BJ (cell line): ENCODE measurements around the gene ACSF2. TPM values are rescaled to one million over a fixed set of nuclear protein-coding genes. Genes with fewer than 3 reads are reported as not detected.
A peak's percentile ranks its signal among the peaks of the same experiment; 100 is the strongest.
"Not testable (repeated sequence)": the region's sequence is repeated elsewhere in the genome, so short reads cannot be mapped to it uniquely, and the experiment has no call there.

ENCODE experiments used
- CTCF ChIA-PET: fragments of 350-600 bp; formaldehyde crosslinking; extraction: SDS; loops from one replicate; lab custom pipeline; 2021; ENCODE audit warnings: antibody characterized with exemption, inconsistent platforms; lab: Yijun Ruan, JAX
- POLR2A ChIA-PET: fragments of 300-600 bp; sonication (Branson Sonifier 250); formaldehyde crosslinking; extraction: SDS; loops from one replicate; lab custom pipeline; 2021; ENCODE audit warnings: antibody characterized with exemption; lab: Charles Lee
- DNase-seq: peaks from one replicate; pipeline ENCODE4 v3.0.0-alpha.2; 2011; ENCODE audit warnings: low read depth
- H3K27me3 ChIP-seq: 2 replicates; pipeline ENCODE4 v1.6.0; 2011; ENCODE audit warnings: low read length; ENCODE audit not compliant: control insufficient read depth, insufficient read depth
- H3K36me3 ChIP-seq: 2 replicates; pipeline ENCODE4 v1.5.1; 2011; ENCODE audit warnings: low read length; ENCODE audit not compliant: control insufficient read depth, insufficient read depth
- H3K4me3 ChIP-seq: 2 replicates; pipeline ENCODE4 v1.5.1; 2011; ENCODE audit warnings: low read depth, mild to moderate bottlenecking, control low read depth, low read length
- CTCF ChIP-seq: IDR thresholded peaks from 2 replicates; pipeline ENCODE4 v1.5.1; 2011; ENCODE audit warnings: low read depth, mild to moderate bottlenecking, control low read depth, inconsistent platforms, low read length, moderate library complexity; ENCODE audit not compliant: insufficient read depth
- polyA plus RNA-seq: library from polyadenylated mRNA; depleted of rRNA; stranded (reverse); fragments of >200 nt; gene quantifications from 2 replicates; pipeline ENCODE4 v1.2.3, GENCODE V29; 2011

The ACSF2 gene
- polyA plus RNA-seq, 1 experiment, result 25.4 TPM

GRCh38 chr17:50397111-50397918 lies 28.7 kb upstream of the ACSF2 start, which contains the start of gene LRRC59:
LRRC59 (minus strand) TSS chr17:50397523; CDS start chr17:50397317, 206 bp downstream.
- CTCF ChIA-PET, result interaction anchor here (0.5 to 3.1 kb wide), 32 partner anchors 9 to 443 kb away, joined by 3 to 27 read pairs (median 5); partner anchors contain the start of genes EME1, MRPL27, RSAD1 and XYLT2
- H3K36me3 ChIP-seq, result peaks cover 10% of the 10 kb centered on the region
- POLR2A ChIA-PET, result interaction anchor here (0.6 to 1.2 kb wide), 2 partner anchors 20 to 35 kb away, joined by 3 to 5 read pairs; no protein-coding TSS in a partner anchor
- TF ChIP-seq CTCF, result peak; percentile 98
- H3K4me3 ChIP-seq, result peak within 1 kb of the TSS; percentile 97
- DNase-seq, result peak; percentile 24
- no peaks in the 10 kb centered on the region for H3K27me3 ChIP-seq

GRCh38 chr17:50397919-50398285 lies 28.1 kb upstream of the ACSF2 start:
- no peaks in the 10 kb centered on the region; the same call in 1 of the 2 replicates for H3K27me3 ChIP-seq
- ChIA-PET POLR2A (interaction anchor here (1.2 kb wide), 1 partner anchor 36 kb away, joined by 3 read pairs; no protein-coding TSS in a partner anchor), CTCF (interaction anchor here (0.5 to 3.1 kb wide), 29 partner anchors 9 to 444 kb away, joined by 3 to 27 read pairs (median 5); partner anchors contain the start of genes EME1, MRPL27, RSAD1 and XYLT2)
- peaks cover 7% of the 10 kb centered on the region for H3K36me3 ChIP-seq
- DNase-seq, result no peak
- no peak for TF ChIP-seq CTCF
- no peak overlapping the region for H3K4me3 ChIP-seq

DNA sequence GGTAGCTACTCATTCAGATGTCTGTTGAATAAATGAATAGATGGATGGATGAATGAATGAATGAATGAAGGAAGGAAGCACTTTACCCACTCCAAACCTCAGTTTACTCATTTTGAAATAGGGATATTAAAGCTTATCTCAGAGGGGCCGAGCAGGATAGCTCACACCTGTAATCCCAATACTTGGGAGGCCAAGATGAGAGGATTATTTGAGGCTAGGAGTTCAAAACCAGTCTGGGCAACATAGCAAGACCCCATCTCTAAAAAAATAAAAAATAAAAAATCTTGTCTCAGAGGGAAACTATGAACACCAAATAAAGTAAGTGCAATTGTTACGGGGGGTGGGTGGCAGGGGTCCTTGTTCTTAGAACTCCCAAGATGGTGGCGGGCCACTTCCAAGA lies 27.3 kb upstream of the ACSF2 start:
- CTCF ChIA-PET, result interaction anchor here (0.6 to 3.1 kb wide), 11 partner anchors 9 to 350 kb away, joined by 3 to 27 read pairs (median 5); partner anchors contain the start of gene RSAD1
- H3K27me3 ChIP-seq, DNase-seq, H3K4me3 ChIP-seq, H3K36me3 ChIP-seq, POLR2A ChIA-PET: not testable (repeated sequence)

DNA sequence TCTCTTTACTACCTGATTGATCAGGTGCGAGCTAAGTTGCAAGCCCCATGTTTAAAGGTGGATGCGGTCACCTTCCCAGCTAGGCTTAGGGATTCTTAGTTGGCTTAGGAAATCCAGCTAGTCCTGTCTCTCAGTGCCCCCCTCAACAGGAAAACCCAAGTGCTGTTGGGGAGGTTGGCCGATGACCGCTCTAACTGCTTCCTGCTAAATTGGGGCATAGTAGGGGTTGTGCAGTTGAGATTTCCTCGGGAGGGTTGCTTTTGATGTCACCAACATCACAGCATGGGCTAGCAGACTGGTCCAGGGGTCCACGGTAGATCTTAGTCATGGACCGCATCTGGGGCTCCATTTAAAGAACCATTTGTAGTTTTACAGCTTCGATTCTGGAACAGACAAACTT lies 26.4 kb upstream of the ACSF2 start:
- H3K27me3 ChIP-seq, DNase-seq, POLR2A ChIA-PET, H3K4me3 ChIP-seq, CTCF ChIA-PET, H3K36me3 ChIP-seq: not testable (repeated sequence)

GRCh38 chr17:50405351-50405750 lies 20.7 kb upstream of the ACSF2 start:
- H3K4me3 ChIP-seq, DNase-seq, H3K36me3 ChIP-seq, POLR2A ChIA-PET: not testable (repeated sequence)
- H3K27me3 ChIP-seq, result peaks cover 10% of the 10 kb centered on the region
- CTCF ChIA-PET, result interaction anchor here (0.6 kb wide), 1 partner anchor 77 kb away, joined by 3 read pairs; no protein-coding TSS in a partner anchor

GRCh38 chr17:50406578-50406977 lies 19.4 kb upstream of the ACSF2 start:
- no peak for TF ChIP-seq CTCF
- no peak for DNase-seq
- CTCF ChIA-PET, result interaction anchor here (1.0 to 2.8 kb wide), 2 partner anchors 9 kb away, joined by 3 to 25 read pairs; partner anchors contain the start of gene LRRC59
- no peaks in the 10 kb centered on the region for H3K36me3 ChIP-seq
- no peak overlapping the region for H3K4me3 ChIP-seq
- POLR2A ChIA-PET, result no interaction called here
- peaks cover 10% of the 10 kb centered on the region for H3K27me3 ChIP-seq
